HG03571 (cell line): ENCODE results near the gene PKIG.
A peak's percentile ranks its signal among the peaks of the same experiment; 100 is the strongest.

Source experiments
- ATAC-seq: cut with Tn5 transposase; IDR thresholded peaks from one replicate; pipeline ENCODE4 v1.9.1; 2021; ENCODE audit not compliant: unreplicated experiment

PKIG gene

DNA sequence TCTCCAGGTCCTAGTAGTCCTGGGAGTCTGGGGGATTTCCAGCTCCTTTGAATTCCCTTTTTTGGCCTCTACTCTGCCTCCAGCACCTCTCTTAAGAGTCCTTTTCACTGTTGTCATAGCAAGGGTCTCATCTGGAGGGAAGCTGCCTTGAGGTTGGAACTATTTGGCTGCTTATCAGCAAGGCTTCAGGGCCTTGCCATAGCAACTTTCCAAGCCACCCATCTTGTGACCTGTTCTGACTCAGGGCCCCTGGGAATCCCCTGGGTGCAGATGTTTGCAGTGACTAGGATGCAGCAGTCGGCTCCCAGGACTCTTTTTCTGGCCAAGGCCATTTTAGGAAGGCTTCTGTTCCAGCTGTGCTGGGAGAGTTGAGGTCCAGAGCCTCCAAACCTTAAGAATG lies 12.4 kb downstream of the PKIG start:
- no peak for ATAC-seq

DNA sequence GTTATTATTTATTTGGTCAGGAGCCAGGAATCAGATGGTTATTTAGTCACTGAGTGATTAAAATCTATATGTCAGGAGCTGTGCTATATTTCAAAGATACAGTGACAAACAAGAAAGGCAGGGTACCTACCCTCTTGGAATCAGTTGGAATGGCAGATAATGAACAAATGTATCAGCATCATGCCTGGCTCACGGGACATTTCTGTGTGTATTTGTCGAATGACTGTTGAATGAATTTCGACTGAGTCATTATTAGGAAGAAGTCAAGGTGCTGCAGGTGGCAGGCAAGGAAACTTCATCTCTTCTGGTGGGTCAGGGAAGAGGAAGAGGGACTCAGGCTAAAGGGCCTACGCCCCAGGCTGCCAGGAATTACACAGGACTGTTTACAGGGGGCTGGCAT lies 13.6 kb downstream of the PKIG start:
- ATAC-seq = no peak

GRCh38 chr20:44596876-44597275 lies 14.5 kb downstream of the PKIG start:
- ATAC-seq = no peak

DNA sequence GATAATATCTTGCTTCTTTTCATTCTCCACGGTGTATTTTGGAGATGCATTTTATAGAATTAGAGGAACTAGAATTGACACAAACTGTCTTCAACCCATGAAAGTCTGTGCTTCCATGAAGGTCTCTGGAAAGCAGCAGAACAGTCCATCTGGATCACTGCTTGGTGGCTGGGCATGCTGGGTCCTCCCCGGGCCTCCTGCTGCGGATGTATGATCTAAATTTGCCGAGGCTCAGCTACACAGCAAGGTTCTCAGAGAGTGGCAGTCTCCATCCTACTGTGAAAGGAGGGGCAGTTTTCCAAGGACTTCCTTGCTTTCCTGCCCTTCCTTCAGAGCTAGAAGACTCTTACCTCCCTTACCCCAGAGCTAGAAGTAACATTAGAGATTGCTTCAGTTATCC lies 15.1 kb downstream of the PKIG start:
- ATAC-seq = no peak

DNA sequence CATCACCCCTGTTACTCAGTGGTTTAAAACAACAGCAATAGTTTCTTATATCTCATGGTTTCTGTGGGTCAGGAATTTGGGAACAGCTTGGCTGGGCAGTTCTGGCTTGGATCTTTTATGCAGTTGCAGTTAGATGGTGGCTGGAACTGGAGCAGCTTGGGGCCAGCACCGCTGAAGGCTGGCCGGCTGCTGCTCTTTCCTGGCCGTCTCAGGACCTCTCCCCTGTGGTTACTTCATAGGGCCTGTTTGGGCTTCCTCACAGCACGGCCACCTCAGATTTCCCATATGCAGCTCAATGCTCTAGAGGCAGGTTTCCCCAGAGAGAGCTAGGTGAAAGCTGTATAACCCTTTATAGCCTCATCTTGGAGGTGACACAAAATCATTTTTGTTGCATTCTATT lies 15.6 kb downstream of the PKIG start:
- ATAC-seq = peak; percentile 24

GRCh38 chr20:44598423-44599305 lies 16.3 kb downstream of the PKIG start:
- ATAC-seq = peak; percentile 51

DNA sequence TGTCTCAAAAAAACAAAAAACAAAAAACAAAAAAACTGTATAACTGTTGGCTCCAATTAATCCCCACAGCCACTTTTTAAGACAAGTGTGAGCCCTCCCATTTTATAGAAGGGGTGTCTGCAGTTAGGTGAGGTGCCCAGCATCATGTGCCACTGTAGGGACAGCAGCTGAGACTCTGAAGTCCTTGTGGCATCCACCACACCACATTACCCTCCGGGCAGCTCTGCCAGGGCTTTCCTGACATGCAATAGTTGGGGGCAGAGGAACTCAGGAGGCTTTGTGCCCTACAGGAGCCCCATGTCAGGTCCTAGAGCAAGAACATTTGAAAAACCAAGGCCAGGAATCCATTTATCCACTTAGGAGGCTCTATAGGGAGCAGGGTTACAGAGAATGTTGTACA lies 17.3 kb downstream of the PKIG start:
- ATAC-seq = no peak

DNA sequence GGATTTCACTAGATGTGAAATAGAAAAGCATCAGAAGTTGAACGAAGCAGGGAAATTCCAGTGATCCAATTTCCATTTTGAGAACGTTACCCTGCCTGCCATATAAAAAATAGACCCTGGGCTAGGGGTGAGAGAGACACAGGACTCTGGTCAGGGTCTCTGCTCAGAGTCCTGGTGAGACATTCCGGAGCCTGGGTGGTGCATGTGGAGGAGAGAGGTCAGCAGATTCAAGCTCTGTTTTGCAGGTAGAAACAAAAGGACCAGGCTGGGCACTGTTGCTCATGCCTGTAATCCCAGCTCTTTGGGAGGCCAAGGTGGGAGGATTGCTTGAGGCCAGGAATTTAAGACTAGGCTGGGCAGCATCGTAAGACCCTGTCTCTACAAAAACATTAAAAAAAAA lies 17.9 kb downstream of the PKIG start:
- no peak for ATAC-seq

GRCh38 chr20:44600758-44601201 lies 18.4 kb downstream of the PKIG start:
- no peak for ATAC-seq

DNA sequence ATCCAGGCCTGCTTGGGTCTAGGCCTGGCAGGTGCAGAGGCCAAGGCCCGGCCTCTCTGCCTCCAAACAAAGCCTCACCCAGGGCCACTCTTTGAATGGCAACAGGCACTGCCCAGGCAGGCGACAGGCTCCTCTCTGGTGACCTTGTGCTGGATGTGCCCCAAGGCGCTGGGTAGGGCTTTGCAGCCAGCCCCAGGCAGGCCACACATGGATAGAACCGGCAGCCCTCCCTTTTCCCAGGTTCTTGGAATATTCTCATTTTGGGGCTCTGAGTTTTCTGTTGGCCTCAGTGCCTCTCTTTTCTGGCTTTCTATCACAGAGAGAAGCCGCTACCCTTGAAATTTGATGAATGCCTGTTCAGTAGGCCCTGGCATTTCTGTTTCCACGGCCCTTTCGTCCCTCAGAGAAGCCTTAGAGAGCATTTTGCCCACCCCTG lies 18.9 kb downstream of the PKIG start:
- no peak for ATAC-seq

DNA sequence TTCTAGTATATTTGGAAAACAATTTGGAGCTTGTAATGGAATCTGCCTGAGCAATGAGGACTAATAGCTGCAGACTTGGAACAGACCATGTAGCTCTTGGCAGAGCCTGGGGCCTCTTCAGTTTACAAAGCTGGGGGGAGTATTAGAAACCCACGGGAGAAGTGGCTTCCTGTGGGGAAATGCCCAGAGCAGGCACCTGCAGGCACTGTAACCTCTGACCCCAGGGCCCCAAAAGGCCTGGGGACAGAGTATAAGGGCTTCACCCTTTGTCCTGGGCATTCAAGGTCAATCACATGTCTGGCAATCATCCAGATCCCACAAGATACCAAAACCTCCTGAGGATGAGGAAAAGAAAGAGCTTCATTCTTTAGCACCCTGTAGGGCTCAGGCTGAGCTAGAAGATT lies 19.4 kb downstream of the PKIG start:
- no peak for ATAC-seq

- no peak for ATAC-seq
Observed at GRCh38 chr20:44603327-44603726, 20.9 kb downstream of the PKIG start.

GRCh38 chr20:44606725-44607441 lies 24.5 kb downstream of the PKIG start:
- no peak for ATAC-seq

GRCh38 chr20:44609006-44609515 lies 26.7 kb downstream of the PKIG start:
- no peak for ATAC-seq

DNA sequence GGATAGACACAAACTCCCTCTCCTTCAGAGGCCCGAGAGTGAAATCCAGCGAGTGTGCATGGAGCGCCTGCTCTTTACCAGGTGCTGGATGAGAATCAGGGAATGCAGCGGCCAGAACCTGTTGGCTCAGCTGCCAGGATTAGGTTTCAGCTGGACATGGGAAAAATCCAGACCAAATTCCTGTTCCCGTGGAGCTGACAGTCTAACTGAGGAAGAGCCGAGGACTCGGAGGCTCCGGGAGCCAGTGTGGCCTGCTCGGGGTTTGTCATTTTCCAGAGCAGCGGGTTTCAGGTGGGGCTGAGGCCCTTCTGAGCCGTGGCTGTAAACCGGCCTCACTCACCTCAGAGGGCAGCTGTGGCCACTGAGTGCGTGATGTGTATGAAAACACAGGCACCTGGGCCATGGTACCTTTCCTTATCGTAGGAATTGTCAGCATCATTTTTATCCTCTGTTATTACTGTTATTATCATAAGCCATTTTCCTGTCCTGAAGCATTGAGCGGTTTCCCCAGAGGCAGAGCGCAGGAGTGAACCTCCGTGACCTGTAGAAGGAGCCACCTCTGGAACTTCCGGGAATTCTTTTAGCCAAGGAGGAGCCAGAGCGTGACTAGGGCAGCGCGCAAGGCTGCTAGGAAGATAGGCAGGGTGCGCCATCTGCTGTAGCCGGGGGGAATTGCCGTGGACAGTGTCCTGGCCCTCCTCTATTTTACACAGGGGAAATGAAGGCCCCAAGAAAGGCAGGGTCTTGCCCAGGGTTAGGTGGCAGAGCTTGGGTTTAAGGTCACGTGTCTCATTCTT lies 27.3 kb downstream of the PKIG start:
- no peak for ATAC-seq

- no peak for ATAC-seq
Observed at GRCh38 chr20:44610313-44610962, 28.1 kb downstream of the PKIG start.

DNA sequence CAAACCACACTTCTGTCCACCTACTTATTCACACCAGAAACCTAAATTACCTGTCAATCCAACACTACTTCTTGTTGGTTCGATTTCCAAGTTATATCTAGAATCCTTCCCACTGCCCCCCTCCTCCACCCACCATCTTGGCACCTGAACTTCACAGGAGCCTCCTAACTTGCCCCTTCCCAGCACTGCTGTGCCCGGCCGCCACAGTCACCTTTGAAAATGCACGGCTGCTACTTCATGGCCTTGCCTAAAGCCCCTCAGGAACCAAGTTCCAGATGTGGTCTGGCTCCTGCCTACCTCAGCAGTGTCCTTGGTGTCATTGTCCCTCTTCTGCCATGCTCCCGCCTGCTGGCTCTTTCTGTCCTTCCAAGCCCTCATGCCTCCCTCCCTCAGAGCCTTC lies 31.2 kb downstream of the PKIG start:
- ATAC-seq = no peak

- no peak for ATAC-seq
Observed at GRCh38 chr20:44614525-44614924, 32.1 kb downstream of the PKIG start.

DNA sequence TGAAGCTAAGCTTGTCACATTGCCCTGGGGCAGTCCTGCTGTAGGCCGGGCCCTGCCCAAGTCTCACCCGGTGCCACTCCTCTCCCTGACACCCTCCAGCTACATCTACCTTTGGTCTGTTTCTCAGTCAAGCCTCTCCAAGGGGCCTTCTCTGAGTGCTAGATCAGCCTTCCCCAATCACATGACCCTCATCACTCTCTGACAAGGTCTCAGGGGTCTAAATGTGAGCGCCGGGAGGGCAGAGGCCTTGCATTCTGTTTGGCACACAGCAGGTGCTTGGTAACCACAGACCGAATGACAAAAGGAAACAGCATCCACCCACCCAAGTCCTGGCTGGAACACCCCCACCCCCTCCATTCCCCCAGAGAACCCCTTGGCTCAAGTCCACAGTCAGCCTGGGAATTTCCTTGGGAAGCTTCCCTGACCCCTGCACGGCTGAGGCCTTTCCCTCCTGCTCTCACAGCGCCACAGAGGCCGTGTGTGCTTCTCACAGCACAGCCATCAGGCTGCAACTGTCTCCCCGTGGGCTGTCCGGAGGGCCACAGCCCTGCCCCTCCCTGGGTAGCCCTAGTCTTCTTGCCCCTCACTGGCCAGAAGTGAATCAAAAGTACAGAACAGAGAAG lies 32.9 kb downstream of the PKIG start:
- ATAC-seq = no peak

DNA sequence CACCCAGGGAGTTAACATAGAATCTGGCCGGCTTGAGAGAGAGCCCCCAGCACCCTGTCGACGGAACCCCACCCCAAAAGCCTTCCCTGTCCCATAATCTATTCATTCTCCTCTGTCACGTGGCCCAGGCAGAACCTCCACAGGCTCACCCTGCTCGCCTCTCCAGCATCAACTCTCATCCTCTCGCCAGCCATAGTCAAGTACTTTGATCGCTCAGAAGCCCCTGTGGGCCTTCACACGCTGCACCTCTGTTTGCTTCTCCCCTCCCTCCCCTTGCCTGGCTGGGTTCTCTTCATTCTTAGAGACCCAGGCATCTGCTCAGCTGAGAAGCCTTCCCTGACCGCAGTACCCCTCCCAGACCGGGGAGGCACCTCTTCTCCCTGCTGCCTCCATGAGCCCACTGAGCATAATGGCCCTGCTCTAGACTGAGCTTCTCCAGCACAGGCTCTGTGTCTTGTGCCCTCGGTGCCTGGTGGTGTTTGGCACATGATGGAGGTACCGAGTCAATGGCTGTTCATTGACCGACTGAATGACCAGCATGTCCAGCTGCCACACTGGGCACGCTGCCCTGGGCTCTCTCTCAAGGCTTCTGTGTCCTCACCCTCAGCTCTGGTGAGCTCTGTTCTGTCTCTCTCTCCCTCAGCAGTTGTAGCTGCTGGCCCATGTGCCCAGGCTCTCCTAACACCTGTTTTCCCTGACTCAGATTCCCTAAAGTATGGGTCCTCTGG lies 33.7 kb downstream of the PKIG start:
- ATAC-seq = no peak
